Measurements from ENCODE around the gene HGD. TPM values are rescaled to one million over a fixed set of nuclear protein-coding genes. Genes with fewer than 3 reads are reported as not detected.

The HGD gene
- total RNA-seq, 2 donors from 2014 or later, result 47.1 to 104 TPM

DNA sequence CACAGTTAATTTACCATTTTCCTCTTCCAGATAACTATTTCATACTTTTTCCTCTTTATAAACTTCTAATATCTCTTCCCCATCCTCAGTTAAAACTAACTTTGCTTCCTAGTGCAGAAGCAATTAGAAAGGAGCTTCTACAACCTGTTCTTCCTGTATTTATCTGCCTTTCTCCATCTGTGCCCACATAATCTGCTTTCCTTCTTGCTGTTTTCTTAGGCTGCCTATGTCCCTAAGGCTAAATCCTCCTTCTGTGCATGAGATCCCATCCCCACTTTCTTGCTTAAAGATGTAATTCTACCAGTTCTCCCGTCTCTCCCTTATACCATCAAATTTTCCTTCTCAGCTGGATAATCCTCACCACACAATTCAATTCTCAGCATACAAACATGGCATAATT is 28.3 kb upstream of the HGD start:
- Histone ChIP-seq H3K9me3 (no peaks in the 10 kb centered on the region), H3K36me3 (no peaks in the 10 kb centered on the region), H3K4me3 (no peak overlapping the region), H3K4me1 (replicated peaks) (no peaks in the 10 kb centered on the region), H3K27me3 (replicated peaks; ENCODE audit: insufficient read depth) (no peaks in the 10 kb centered on the region), H3K27ac (no peak overlapping the region)
- DNase-seq (ENCODE audit: low spot score), result no peak
- intact Hi-C loops (cut with DNase I), result no loop called here
- 86% methylated on average over 1 of the region's 1 CpG for WGBS
- no peak for TF ChIP-seq CTCF (IDR thresholded peaks at IDR 0.05)
- TF ChIP-seq POLR2A (IDR thresholded peaks at IDR 0.05), result no peak
- no peak for TF ChIP-seq POLR2AphosphoS5 (IDR thresholded peaks at IDR 0.05)

DNA sequence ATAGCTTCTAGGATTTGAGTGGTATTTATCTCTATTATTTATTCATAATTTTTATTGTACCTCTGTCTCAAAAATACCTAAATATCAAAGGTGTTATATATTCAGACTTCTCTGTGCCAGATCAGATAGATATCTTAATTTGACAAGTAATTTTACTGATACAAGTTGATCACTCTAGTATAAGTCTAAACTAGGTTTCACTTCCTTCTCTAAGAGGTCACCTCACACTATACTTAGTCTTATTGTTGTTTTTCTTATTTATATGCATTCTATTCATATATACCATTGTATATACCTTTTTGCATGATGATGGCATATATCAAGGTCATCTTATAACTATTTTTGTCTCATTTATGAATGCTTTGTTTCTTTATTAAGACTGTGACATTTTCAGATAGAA is 26.4 kb upstream of the HGD start:
- H3K4me1 ChIP-seq (replicated peaks), result no peaks in the 10 kb centered on the region
- H3K36me3 ChIP-seq, result no peaks in the 10 kb centered on the region
- no peak overlapping the region for H3K4me3 ChIP-seq
- intact Hi-C loops (cut with DNase I), result no loop called here
- DNase-seq (ENCODE audit: low spot score), result no peak
- TF ChIP-seq POLR2A (IDR thresholded peaks at IDR 0.05), result no peak
- no peak for TF ChIP-seq CTCF (IDR thresholded peaks at IDR 0.05)
- TF ChIP-seq POLR2AphosphoS5 (IDR thresholded peaks at IDR 0.05), result no peak
- H3K9me3 ChIP-seq, result no peaks in the 10 kb centered on the region
- no peak overlapping the region for H3K27ac ChIP-seq
- no peaks in the 10 kb centered on the region for H3K27me3 ChIP-seq (replicated peaks; ENCODE audit: insufficient read depth)

DNA sequence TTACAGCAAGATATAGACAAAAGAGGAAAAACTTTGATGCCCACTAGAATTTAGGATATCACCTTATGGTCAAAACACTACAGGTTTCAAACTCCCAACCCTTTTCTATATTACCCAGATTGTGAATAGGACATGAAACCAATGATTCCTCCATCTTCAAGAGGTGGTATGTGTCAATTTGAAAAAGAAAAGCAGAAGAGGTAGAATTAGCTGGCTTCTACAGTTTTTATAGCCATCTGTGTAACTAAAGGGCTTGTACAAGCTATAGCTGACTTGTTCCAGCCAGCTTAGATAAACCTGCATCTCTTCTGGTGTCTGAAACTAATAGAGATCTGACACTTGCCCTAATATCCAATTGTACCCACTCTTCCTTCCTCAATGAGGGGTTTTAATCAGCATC is 24.9 kb upstream of the HGD start:
- TF ChIP-seq CTCF (IDR thresholded peaks at IDR 0.05), result no peak
- no peak for TF ChIP-seq POLR2A (IDR thresholded peaks at IDR 0.05)
- TF ChIP-seq POLR2AphosphoS5 (IDR thresholded peaks at IDR 0.05), result no peak
- no peak for DNase-seq (ENCODE audit: low spot score)
- Histone ChIP-seq H3K4me3 (no peak overlapping the region), H3K36me3 (no peaks in the 10 kb centered on the region), H3K9me3 (no peaks in the 10 kb centered on the region), H3K27ac (no peak overlapping the region), H3K27me3 (replicated peaks; ENCODE audit: insufficient read depth) (no peaks in the 10 kb centered on the region), H3K4me1 (replicated peaks) (no peaks in the 10 kb centered on the region)
- intact Hi-C loops (cut with DNase I), result no loop called here

DNA sequence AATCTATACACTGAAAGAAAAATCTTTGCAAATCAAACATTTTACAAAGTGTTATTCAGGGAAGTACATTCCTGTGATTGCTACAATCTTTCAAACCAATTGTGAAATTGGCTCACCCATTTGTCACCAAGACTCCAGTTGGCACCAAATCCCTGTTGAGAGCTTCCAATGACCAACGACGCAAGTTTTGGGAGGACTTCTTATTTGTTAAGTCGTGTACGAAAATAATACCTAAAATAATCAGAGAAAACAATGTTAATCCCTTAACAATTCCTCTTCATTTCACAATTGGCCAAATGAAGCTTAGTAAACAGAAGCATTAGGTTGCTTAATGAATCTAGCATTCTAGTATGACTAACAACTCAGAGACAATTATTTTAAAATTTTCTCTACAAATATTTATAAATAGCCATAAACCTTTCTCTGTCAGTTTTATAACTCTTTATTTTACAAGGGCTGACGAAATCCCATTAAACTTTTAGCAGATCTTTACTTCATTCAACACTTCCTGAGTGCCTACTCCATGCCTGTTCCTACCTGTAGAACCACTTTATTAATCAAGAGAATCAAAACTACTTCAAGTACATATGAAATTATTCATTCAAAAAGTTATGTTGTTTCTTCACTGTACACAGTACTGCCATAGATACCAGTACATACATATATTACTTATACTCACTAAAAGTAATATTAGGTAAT is 24.0 kb upstream of the HGD start:
- Histone ChIP-seq H3K36me3 (no peaks in the 10 kb centered on the region), H3K9me3 (no peaks in the 10 kb centered on the region), H3K27ac (peak overlapping the region in 1 of 2 donors; percentile 17), H3K4me3 (no peak overlapping the region), H3K27me3 (replicated peaks; ENCODE audit: insufficient read depth) (no peaks in the 10 kb centered on the region), H3K4me1 (replicated peaks) (no peaks in the 10 kb centered on the region)
- TF ChIP-seq POLR2A (IDR thresholded peaks at IDR 0.05) (no peak), CTCF (IDR thresholded peaks at IDR 0.05) (no peak), POLR2AphosphoS5 (IDR thresholded peaks at IDR 0.05) (peak; percentile 48)
- 45% methylated on average over 5 of the region's 5 CpGs for WGBS
- intact Hi-C loops (cut with DNase I), result no loop called here
- peak; percentile 44 for DNase-seq (ENCODE audit: low spot score)

- no peaks in the 10 kb centered on the region for H3K27me3 ChIP-seq (replicated peaks; ENCODE audit: insufficient read depth)
- no peak for DNase-seq (ENCODE audit: low spot score)
- intact Hi-C loops (cut with DNase I), result no loop called here
- WGBS, result 90% methylated on average over 3 of the region's 3 CpGs
- H3K4me1 ChIP-seq (replicated peaks), result no peaks in the 10 kb centered on the region
- H3K36me3 ChIP-seq, result peaks cover 0 to 4% of the 10 kb centered on the region in 2 donors
- TF ChIP-seq POLR2AphosphoS5 (IDR thresholded peaks at IDR 0.05), result no peak
- no peak for TF ChIP-seq POLR2A (IDR thresholded peaks at IDR 0.05)
- TF ChIP-seq CTCF (IDR thresholded peaks at IDR 0.05), result no peak
- H3K9me3 ChIP-seq, result no peaks in the 10 kb centered on the region
- no peak overlapping the region for H3K4me3 ChIP-seq
- no peak overlapping the region for H3K27ac ChIP-seq
Observed at GRCh38 chr3:120699333-120699732, 17.3 kb upstream of the HGD start.
